ENCODE results near the gene MRPS7. TPM values are rescaled to one million over a fixed set of nuclear protein-coding genes. Genes with fewer than 3 reads are reported as not detected.

Gene MRPS7
- total RNA-seq, 2 donors from 2014 or later = 81.0 to 82.5 TPM

DNA sequence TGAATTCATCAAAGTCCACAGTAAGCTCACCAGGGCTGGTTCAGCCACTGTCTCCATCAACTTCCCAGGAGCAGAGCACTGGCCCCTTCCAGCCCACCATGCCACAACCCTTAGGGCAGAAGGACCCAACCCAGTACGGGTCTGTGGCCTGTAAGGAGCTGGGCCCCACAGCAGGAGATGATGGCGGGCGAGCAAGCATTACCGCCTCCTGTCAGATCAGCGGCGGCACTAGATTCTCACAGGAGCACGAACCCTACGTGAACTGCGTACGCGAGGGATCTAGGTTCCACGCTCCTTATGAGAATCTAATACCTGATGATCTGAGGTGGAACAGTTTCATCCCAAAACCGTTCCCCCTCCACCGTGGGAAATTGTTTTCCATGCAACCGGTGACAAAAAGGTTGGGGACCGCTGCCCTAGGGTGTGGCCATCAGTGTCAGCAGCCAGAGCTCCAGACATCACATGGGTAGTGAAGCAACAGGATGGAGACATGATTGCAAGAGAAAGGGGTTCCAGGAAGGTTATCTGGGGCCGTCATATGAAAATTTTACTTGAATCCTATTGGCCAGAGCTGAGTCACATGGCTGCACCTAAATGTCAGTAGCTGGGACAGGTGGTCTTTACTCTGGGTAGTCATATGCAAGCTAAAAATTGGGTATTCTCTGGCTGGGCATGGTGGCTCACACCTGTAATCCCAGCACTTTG is 40.0 kb downstream of the MRPS7 start:
- Histone ChIP-seq H3K4me1 (ENCODE audit: control insufficient read depth, insufficient read depth, low read length) (no peaks in the 10 kb centered on the region), H3K36me3 (ENCODE audit: control insufficient read depth, insufficient read depth, low read length) (no peaks in the 10 kb centered on the region), H3K4me3 (ENCODE audit: low read length) (no peak overlapping the region), H3K27me3 (ENCODE audit: control insufficient read depth, insufficient read depth, low read length, poor library complexity, severe bottlenecking) (no peaks in the 10 kb centered on the region), H3K27ac (ENCODE audit: low read depth, low read length) (no peak overlapping the region), H3K9ac (ENCODE audit: extremely low read depth, low read length, poor library complexity, severe bottlenecking) (no peak overlapping the region), H3K9me3 (ENCODE audit: control insufficient read depth, low read length) (no peaks in the 10 kb centered on the region)
- Mint-ChIP-seq H3K4me3 (no peak overlapping the region), H3K9me3 (no peaks in the 10 kb centered on the region), H3K27ac (no peak overlapping the region), H3K27me3 (ENCODE audit: insufficient read depth) (no peaks in the 10 kb centered on the region), H3K4me1 (no peaks in the 10 kb centered on the region), H3K36me3 (ENCODE audit: low read depth) (no peaks in the 10 kb centered on the region)
- 90 to 91% methylated on average over 16 to 17 of the region's 17 CpGs for WGBS, 2 experiments (ENCODE audit: insufficient coverage in 1 of 2, insufficient read length in 1 of 2)
- no peak for DNase-seq
- no peak for TF ChIP-seq CTCF (conservative IDR thresholded peaks at IDR 0.05)

- Mint-ChIP-seq H3K4me3 (no peak overlapping the region), H3K4me1 (peaks cover 17% of the 10 kb centered on the region), H3K27me3 (ENCODE audit: insufficient read depth) (no peaks in the 10 kb centered on the region), H3K36me3 (ENCODE audit: low read depth) (no peaks in the 10 kb centered on the region), H3K27ac (no peak overlapping the region), H3K9me3 (no peaks in the 10 kb centered on the region)
- no peaks in the 10 kb centered on the region for H3K27me3 ChIP-seq (ENCODE audit: control insufficient read depth, insufficient read depth, low read length, poor library complexity, severe bottlenecking)
- no peaks in the 10 kb centered on the region for H3K36me3 ChIP-seq (ENCODE audit: control insufficient read depth, insufficient read depth, low read length)
- DNase-seq = no peak
- 88 to 94% methylated on average over 11 to 13 of the region's 13 CpGs for WGBS, 2 experiments (ENCODE audit: insufficient coverage in 1 of 2, insufficient read length in 1 of 2)
- no peak overlapping the region for H3K27ac ChIP-seq (ENCODE audit: low read depth, low read length)
- no peak overlapping the region for H3K9ac ChIP-seq (ENCODE audit: extremely low read depth, low read length, poor library complexity, severe bottlenecking)
- peaks cover 4% of the 10 kb centered on the region for H3K4me1 ChIP-seq (ENCODE audit: control insufficient read depth, insufficient read depth, low read length)
- no peak overlapping the region for H3K4me3 ChIP-seq (ENCODE audit: low read length)
- TF ChIP-seq CTCF (conservative IDR thresholded peaks at IDR 0.05) = no peak
- H3K9me3 ChIP-seq (ENCODE audit: control insufficient read depth, low read length) = no peaks in the 10 kb centered on the region
Observed at GRCh38 chr17:75307957-75308731, 46.5 kb downstream of the MRPS7 start.

DNA sequence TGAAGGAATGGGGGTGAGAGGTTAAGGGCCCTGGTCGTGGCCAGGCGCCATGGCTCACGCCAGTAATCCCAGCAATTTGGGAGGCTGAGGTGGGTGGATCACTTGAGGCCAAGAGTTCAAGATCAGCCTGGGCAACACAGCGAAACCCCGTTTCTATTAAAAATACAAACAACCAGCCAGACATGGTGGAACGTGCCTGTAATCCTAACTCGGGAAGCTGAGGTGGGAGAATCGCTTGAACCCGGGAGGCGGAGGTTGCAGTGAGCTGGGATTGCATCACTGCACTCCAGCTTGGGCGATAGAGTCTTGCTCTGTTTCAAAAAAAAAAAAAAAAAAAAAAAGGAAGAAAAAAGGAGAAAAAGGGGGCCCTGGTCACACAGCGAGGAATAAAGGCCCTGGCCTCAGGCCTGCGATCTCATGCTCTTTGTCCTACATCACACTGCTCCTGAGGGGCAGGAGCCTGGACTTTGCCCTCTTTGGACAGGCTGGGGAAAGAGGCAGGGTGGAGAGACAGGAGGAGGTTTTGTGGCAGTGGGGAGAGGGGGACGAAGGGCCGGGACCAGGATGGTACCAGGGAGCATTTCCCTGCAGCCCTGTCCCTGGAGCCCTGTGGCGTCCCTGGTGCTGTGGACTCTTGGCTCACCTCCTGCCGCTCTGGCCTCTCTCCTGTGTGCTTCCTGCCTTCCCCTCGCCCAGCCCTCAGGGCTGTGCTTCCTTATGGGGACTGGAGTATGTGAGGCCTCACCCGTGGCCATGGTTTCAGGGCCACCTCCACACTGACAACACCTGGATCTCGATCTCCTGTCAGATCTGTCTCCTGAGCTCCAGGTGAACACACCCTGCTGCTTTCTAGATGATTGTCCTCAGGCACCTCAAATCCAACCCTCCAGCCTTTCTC is 47.3 kb downstream of the MRPS7 start:
- H3K9me3 ChIP-seq (ENCODE audit: control insufficient read depth, low read length) = no peaks in the 10 kb centered on the region
- Mint-ChIP-seq H3K27ac (peak overlapping the region; percentile 59), H3K4me3 (no peak overlapping the region), H3K27me3 (ENCODE audit: insufficient read depth) (no peaks in the 10 kb centered on the region), H3K9me3 (no peaks in the 10 kb centered on the region), H3K4me1 (peaks cover 17% of the 10 kb centered on the region), H3K36me3 (ENCODE audit: low read depth) (no peaks in the 10 kb centered on the region)
- DNase-seq = no peak
- no peak overlapping the region for H3K4me3 ChIP-seq (ENCODE audit: low read length)
- H3K4me1 ChIP-seq (ENCODE audit: control insufficient read depth, insufficient read depth, low read length) = peaks cover 4% of the 10 kb centered on the region
- TF ChIP-seq CTCF (conservative IDR thresholded peaks at IDR 0.05) = no peak
- peak overlapping the region; percentile 11 for H3K9ac ChIP-seq (ENCODE audit: extremely low read depth, low read length, poor library complexity, severe bottlenecking)
- H3K27ac ChIP-seq (ENCODE audit: low read depth, low read length) = peak overlapping the region; percentile 32
- H3K27me3 ChIP-seq (ENCODE audit: control insufficient read depth, insufficient read depth, low read length, poor library complexity, severe bottlenecking) = no peaks in the 10 kb centered on the region
- H3K36me3 ChIP-seq (ENCODE audit: control insufficient read depth, insufficient read depth, low read length) = no peaks in the 10 kb centered on the region
- WGBS, 2 experiments (ENCODE audit: insufficient coverage in 1 of 2, insufficient read length in 1 of 2) = 89 to 95% methylated on average over 13 to 20 of the region's 20 CpGs

All from endodermal cell (in vitro differentiated cells).